Epidermal melanocyte (primary cell): Measurements from ENCODE around the gene WDR90.

Experiments used
- DNase-seq: peaks from one replicate; pipeline ENCODE4 v3.0.0; 2011; ENCODE audit warnings: low spot score; ENCODE audit not compliant: insufficient read length

The WDR90 gene

GRCh38 chr16:705431-706188 lies 56.4 kb downstream of the WDR90 start, which contains the start of gene FBXL16:
Gene FBXL16, minus strand, starts transcription at chr16:705801. Its CDS starts 8,396 bp downstream, at chr16:697405.
- no peak for DNase-seq

GRCh38 chr16:706189-707061 lies 57.3 kb downstream of the WDR90 start:
- DNase-seq: no peak

- DNase-seq: no peak
These were observed 57.9 kb downstream of the WDR90 start for GRCh38 chr16:707062-707538.

- no peak for DNase-seq
These were observed 58.9 kb downstream of the WDR90 start for GRCh38 chr16:708019-708418.

- DNase-seq: no peak
These were observed 59.8 kb downstream of the WDR90 start for GRCh38 chr16:708959-709358.

- no peak for DNase-seq
These were observed 60.7 kb downstream of the WDR90 start for GRCh38 chr16:709566-710499.

- no peak for DNase-seq
These were observed 61.4 kb downstream of the WDR90 start for GRCh38 chr16:710500-711075.

GRCh38 chr16:711084-711483 lies 61.9 kb downstream of the WDR90 start:
- no peak for DNase-seq

GRCh38 chr16:711548-712320 lies 62.6 kb downstream of the WDR90 start:
- DNase-seq: peak; percentile 95

GRCh38 chr16:712740-713250 lies 63.6 kb downstream of the WDR90 start:
- DNase-seq: peak; percentile 63

- no peak for DNase-seq
These were observed 64.9 kb downstream of the WDR90 start for GRCh38 chr16:714079-714478.

- DNase-seq: peak; percentile 98
These were observed 65.7 kb downstream of the WDR90 start, which contains the start of gene METRN for GRCh38 chr16:714558-715476. Gene METRN, plus strand, starts transcription at chr16:715118. Its CDS starts 172 bp downstream, at chr16:715290.

GRCh38 chr16:715477-716199 lies 66.5 kb downstream of the WDR90 start:
- DNase-seq: no peak

- peak; percentile 91 for DNase-seq
These were observed 67.0 kb downstream of the WDR90 start for GRCh38 chr16:716200-716568.

GRCh38 chr16:716768-717325 lies 67.7 kb downstream of the WDR90 start:
- no peak for DNase-seq
